Activated CD4-positive, alpha-beta T cell treated with anti-CD3 and anti-CD28 coated beads, Interleukin-2, amount 50 U/mL, for 48 hours (primary cell): ENCODE results near the gene SRSF12.
"Not testable (repeated sequence)": the region's sequence is repeated elsewhere in the genome, so short reads cannot be mapped to it uniquely, and the experiment has no call there.

ENCODE experiments used
- DNase-seq, 2 experiments: peaks; one replicate each; pipeline ENCODE4 v3.0.0-alpha.2; 2020

SRSF12 gene

GRCh38 chr6:89069536-89070163 is 48.2 kb downstream of the SRSF12 start:
- no peak for DNase-seq

- no peak for DNase-seq
Observed at GRCh38 chr6:89068695-89069094, 49.2 kb downstream of the SRSF12 start.

GRCh38 chr6:89067796-89068195 is 50.1 kb downstream of the SRSF12 start:
- DNase-seq, result no peak

GRCh38 chr6:89066940-89067646 is 50.8 kb downstream of the SRSF12 start:
- DNase-seq, result no peak

- DNase-seq, result not testable (repeated sequence)
Observed at GRCh38 chr6:89066121-89066520, 51.8 kb downstream of the SRSF12 start.

- not testable (repeated sequence) for DNase-seq
Observed at GRCh38 chr6:89064931-89065330, 52.9 kb downstream of the SRSF12 start.

- no peak for DNase-seq
Observed at GRCh38 chr6:89063881-89064280, 54.0 kb downstream of the SRSF12 start.

GRCh38 chr6:89059227-89059626 is 58.6 kb downstream of the SRSF12 start:
- DNase-seq, result no peak

GRCh38 chr6:89058627-89059026 is 59.2 kb downstream of the SRSF12 start:
- DNase-seq, result no peak

- no peak for DNase-seq
Observed at GRCh38 chr6:89057759-89058158, 60.1 kb downstream of the SRSF12 start.

GRCh38 chr6:89054208-89054607 is 63.7 kb downstream of the SRSF12 start:
- DNase-seq, result no peak

GRCh38 chr6:89051676-89052075 is 66.2 kb downstream of the SRSF12 start:
- DNase-seq, result no peak

- DNase-seq, result no peak
Observed at GRCh38 chr6:89050697-89051096, 67.2 kb downstream of the SRSF12 start.

GRCh38 chr6:89050155-89050554 is 67.7 kb downstream of the SRSF12 start:
- DNase-seq, result no peak

- no peak for DNase-seq
Observed at GRCh38 chr6:89048985-89049384, 68.9 kb downstream of the SRSF12 start.

GRCh38 chr6:89048288-89048923 is 69.5 kb downstream of the SRSF12 start:
- DNase-seq, result no peak

GRCh38 chr6:89047473-89047872 is 70.4 kb downstream of the SRSF12 start:
- no peak for DNase-seq
